Activated naive CD4-positive, alpha-beta T cell (primary cell): ENCODE results near the gene ISG20L2.

Experiments used
- DNase-seq, 4 experiments: peaks; one replicate each; lab custom pipeline; 2025; lab: John Stamatoyannopoulos, UW

ISG20L2 gene

GRCh38 chr1:156752843-156753482 lies 24.4 kb upstream of the ISG20L2 start:
- DNase-seq: no peak

GRCh38 chr1:156751757-156752481 lies 23.4 kb upstream of the ISG20L2 start:
- peak; percentile 87 to 98 (median 94) for DNase-seq

DNA sequence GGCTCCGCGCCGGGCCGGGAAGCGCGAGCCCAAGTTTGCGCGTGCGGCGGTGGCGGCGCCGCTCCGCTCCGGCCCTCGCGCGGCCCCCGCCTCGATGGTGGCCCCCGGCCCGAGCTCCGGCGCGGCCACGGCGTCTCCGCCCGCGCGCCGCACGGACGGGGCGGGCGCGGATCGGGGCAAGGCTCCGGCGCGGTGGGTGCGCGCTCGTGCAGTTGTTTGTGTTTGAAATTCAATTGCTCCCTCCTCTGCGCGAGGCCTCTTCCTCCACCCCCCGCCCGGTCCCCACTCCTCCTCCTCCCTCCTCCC lies 22.8 kb upstream of the ISG20L2 start, which contains the start of gene HDGF:
HDGF (minus strand) TSS at position 225 of the 306 bp plus-strand sequence. CDS start 246 bp downstream, outside the sequence.
- no peak for DNase-seq

GRCh38 chr1:156750711-156751450 lies 22.3 kb upstream of the ISG20L2 start:
- DNase-seq: peak in 1 of 4 experiments; percentile 35

DNA sequence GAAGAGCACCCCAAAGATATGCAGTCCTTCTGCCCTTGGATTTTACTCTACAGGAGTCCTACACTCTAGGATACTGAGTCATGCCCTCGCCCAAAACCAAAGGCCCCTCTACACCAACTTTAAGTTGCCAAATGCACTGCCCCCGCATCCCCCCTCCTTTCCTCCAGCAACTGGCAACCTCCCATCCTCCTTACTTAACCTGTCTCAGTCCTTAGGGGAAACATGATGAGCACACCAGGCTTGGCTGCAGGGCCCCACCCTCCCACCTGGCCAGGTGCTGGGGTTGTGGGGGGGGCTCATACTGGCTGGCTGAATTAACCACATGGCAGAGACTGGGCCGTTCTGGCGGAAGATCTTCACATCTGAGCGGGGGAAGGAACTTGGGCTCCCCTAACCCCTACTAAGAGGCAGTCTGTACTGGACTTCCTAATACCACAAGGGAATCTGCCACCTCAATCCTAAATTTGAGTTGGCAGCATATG lies 21.7 kb upstream of the ISG20L2 start:
- DNase-seq: no peak

DNA sequence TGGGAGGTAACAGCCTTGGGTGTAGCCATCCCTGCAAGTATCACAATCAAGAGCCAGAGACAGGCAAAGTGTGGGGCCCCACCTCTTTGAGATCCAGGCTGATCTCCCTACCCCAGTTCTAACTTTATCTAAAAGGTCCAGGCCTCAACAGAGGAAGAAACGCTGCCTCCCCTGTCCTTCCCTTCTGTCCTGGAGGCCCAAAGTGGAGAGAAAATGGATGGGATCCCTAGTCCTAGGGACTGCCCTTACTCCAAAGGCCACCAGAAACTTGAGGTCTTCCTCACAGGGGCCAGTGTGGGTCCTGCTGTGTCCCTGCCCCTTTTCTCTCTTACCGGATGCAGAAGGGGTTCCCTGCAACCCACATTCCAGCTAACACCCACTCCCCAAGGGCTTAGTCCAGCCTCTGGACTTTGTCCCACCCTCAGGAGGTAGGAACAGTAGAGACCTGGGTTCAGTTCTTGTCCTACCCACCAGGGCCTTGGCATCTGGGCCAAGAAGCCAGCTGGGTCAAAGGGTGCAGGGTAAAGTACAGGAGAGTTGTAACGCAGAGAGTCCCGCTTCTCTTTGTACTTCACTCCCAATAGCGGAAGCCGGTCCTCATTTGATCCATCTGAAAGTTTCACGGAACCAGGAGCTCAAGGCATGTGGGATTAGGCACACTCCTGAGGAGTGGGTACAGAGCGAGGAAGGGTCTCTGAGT lies 21.0 kb upstream of the ISG20L2 start:
- no peak for DNase-seq

GRCh38 chr1:156748670-156749418 lies 20.3 kb upstream of the ISG20L2 start:
- no peak for DNase-seq

DNA sequence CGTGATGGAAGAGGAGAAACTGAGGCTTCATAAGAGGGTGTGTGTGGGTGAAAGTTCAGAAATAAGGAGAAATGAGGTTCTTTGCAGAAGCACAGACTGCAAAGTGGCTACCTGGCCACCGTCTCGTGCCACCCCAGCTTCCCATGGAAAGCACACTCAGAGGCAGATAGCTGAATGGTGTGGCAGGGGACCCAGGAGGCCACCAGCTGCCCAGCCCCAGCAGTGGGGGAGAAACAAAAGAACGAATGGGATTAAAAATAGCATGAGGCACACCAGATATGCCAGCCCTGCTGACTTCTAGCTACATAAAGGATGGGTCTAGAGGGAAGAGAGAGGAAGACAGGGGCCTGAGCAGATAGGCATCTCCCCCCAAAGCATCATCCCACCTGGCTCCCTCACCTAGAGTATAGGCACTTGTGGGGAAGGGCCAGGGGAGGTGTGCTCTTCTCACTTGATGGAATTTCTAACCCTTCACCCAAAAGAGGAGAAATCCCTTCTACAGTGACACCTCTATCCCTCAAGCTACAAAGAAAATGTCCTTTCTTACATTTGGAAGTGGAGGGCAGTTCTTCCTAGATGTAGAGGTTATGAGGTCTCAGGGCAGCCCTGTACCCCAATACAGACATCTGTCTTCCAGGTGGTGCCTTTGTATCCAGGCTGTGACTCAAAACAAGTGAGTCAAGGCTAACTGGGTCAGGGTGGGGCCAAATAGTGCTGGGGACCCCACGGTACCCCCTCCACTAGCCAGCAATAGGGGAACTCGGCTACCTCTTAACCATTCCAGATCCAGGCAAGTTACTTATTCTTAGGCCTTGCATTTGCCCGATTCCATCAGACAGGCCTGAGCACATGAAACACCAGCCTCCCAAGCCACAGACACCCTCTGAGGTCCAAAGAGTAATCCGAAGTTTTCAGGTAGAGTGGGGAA lies 19.4 kb upstream of the ISG20L2 start:
- DNase-seq: no peak

DNA sequence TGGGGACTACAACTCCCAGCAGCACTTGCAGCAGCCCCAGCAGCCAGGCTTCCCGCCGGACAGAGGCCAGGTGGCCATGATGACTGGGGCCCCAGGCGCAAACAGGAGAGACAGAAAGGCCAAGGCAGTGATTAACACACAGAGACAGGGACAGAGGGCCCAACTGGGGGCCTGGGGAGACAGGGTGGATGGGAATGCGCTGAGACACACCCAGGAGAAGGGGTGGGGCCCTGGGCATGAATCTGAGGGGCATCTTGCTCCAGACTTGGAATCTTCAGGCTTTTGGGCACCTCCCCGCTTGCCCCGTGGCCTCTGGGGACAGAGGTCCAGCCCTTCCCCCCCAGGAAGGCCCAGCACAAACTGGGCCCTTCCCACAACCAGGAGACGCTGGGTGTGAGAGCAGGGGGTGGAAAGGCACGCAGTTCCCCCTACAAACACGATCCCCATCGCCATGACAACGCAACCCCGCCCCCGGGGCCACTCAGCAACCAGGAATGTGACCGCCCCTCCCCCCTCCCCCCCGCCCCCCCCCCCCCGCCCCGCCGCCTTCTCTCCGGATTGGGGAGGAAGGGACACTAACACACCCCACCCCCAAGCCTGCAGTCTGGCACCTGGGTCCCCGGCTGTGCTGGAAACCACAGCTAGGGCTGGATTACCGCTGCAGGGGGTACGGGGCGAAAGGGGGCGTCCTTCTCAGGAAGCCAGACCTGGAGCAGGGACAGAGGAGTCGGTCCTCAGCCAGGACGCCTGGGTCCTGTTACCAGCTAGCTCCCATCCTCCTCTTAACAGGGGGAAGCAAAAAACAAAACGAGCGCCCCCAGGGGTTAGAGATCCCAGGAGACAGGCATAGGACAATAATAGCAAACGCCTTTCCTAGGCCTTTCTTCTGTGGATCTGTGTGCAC lies 18.4 kb upstream of the ISG20L2 start:
- DNase-seq: peak in 2 of 4 experiments; percentile 23 to 43

- no peak for DNase-seq
Measured at GRCh38 chr1:156746406-156746727, 17.8 kb upstream of the ISG20L2 start.

DNA sequence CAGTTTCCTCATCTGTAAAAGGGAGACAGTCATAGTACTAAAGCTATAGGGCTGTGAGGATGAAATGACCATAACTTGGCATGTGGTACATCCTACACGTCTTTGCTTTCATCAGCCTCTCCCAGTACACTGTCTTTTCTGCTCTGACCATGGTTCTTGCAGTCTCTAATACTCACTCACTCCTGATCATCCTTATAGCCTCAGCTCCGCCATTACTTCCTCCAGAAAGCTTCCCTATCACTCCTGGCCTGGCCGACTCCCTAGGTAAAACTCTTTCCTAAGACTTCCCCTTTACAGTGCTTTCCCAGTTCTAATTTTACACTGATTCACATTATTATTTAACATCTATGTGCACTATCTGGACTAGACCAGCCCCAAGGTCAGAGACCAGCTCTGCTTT lies 17.3 kb upstream of the ISG20L2 start:
- DNase-seq: no peak

DNA sequence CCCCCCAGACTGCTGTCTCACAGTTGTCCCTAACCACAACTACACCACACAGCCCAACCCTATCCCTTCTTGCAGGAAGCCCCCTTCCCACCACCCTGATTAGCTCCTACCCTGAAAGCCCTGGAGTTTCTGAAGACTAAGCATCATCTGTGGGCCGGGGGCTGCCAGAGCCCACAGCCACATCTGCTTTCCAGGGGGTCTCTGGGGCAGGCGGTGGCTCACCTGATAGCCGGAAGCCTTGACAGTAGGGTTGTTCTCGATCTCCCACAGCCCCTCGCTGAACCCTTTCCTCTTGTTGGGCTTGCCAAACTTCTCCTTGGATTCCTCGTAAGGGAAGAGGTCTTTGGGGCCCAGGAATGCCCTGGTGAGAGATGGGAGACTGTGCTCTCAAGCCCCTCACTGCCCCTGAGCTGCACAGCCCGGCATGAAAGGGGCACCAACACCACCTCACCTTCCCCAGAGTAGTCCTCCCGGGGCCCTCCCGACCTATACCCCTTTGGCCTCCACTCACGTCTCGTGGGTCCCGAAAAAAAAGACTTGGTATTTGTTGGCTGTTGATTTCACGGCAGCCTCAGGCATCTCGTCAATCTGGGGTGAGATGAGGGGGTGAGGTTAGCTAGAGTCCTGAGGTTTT lies 16.3 kb upstream of the ISG20L2 start:
- DNase-seq: no peak

- no peak for DNase-seq
Measured at GRCh38 chr1:156744344-156744743, 15.8 kb upstream of the ISG20L2 start.

DNA sequence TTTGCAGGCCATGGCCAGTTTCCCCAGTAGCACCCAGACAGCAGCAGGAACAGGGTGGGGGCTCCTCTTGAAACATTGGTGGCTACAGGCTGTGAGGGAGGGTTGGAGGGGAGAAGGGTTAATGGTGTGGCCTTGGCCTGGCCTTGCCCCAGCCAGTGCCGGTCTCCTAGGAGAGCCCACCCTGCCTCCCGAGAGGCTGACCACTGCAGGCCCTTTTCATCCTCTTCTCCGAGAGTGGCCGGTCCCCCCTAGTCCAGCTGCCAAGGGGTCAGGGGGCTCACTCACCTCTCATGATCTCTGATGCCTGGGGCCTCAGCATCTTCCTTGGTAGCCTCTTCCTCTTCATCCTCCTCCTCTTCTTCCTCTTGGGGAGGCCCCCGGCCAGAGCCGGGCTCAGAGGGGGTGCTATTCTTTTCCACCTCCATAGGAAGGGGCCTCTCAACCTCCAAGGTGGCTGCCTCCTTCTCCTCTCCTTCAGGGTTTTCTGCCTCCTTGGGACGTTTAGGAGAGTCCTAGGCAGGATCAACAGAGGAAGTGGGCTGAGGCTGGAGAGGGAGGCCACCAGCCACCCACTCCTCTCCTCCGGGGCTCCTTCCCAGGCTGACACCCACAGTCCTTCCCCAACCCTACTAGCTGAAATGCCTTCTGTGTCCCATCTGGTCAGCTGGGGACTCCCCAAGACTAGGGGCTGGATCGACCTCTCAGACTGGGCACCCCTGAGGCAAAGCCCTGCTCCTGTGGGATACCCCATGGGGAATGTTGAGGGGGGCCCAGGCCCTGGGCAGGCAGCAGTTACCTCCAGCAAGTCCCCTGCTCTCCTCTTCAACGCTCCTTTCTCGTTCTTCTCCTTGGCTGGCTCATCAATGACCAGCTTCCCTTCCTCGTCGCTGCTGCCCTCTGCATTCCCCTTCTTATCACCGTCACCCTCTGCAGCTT lies 15.1 kb upstream of the ISG20L2 start:
- DNase-seq: no peak

GRCh38 chr1:156742801-156743200 lies 14.2 kb upstream of the ISG20L2 start:
- no peak for DNase-seq

DNA sequence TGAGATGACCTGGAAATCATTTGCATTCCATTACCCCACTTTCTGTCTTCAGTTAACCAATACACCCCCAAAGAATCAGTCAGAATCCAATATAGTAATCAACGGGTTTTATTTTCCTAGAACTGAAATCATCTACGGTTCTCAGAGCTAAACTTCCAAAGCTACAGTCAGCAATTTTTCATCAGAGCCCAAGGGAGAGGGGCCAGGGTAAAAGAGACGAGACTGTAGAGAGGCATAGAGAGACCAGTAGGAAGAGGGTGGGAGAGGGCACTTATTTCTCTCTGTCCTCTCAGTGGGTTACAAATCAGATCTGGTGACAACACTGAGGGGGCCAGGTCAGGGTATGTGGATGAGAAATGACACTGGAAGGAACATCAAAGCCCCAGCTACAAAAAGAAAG lies 13.5 kb upstream of the ISG20L2 start:
- no peak for DNase-seq

- no peak for DNase-seq
Measured at GRCh38 chr1:156741481-156741983, 13.0 kb upstream of the ISG20L2 start.
